Central memory CD8-positive, alpha-beta T cell (primary cell): Measurements from ENCODE around the gene EFNB2.

Experiments used
- ATAC-seq: fragments of 150-1000 bp; cut with Tn5 transposase; replicated peaks from 2 replicates; pipeline ENCODE4 v1.10.0; 2022; ENCODE audit warnings: mild to moderate bottlenecking, moderate FRiP score, moderate number of reproducible peaks; ENCODE audit not compliant: poor library complexity, severe bottlenecking; ENCODE audit errors: extremely low read depth
- DNase-seq, 2 donors: peaks; one replicate each; pipeline ENCODE4 v3.0.0; 2021; ENCODE audit warnings: low spot score in 2 of 2
- H3K27ac Mint-ChIP-seq: one replicate; pipeline ENCODE4 v1.8.0; 2022; ENCODE audit warnings: low read depth, mild to moderate bottlenecking, moderate library complexity, mixed read lengths
- H3K27me3 Mint-ChIP-seq: one replicate; pipeline ENCODE4 v1.8.0; 2022; ENCODE audit warnings: mixed read lengths
- H3K36me3 Mint-ChIP-seq: one replicate; pipeline ENCODE4 v1.8.0; 2022; ENCODE audit warnings: mild to moderate bottlenecking, moderate library complexity, mixed read lengths; ENCODE audit not compliant: insufficient read depth
- H3K4me1 Mint-ChIP-seq: one replicate; pipeline ENCODE4 v1.8.0; 2022; ENCODE audit warnings: mixed read lengths
- H3K4me3 Mint-ChIP-seq: one replicate; pipeline ENCODE4 v1.8.0; 2022; ENCODE audit warnings: mild to moderate bottlenecking, moderate library complexity, mixed read lengths
- H3K9me3 Mint-ChIP-seq: one replicate; pipeline ENCODE4 v1.8.0; 2022; ENCODE audit warnings: mixed read lengths

EFNB2 gene

GRCh38 chr13:106489849-106490568 lies 45.5 kb downstream of the EFNB2 start:
- Mint-ChIP-seq H3K27me3 (peaks cover 83% of the 10 kb centered on the region), H3K9me3 (no peaks in the 10 kb centered on the region), H3K36me3 (no peaks in the 10 kb centered on the region), H3K4me1 (peaks cover 18% of the 10 kb centered on the region), H3K27ac (no peak overlapping the region), H3K4me3 (no peak overlapping the region)
- no peak for DNase-seq
- no peak for ATAC-seq

- H3K9me3 Mint-ChIP-seq = no peaks in the 10 kb centered on the region
- no peak overlapping the region for H3K27ac Mint-ChIP-seq
- peaks cover 85% of the 10 kb centered on the region for H3K27me3 Mint-ChIP-seq
- DNase-seq (no peak), ATAC-seq (no peak)
- no peak overlapping the region for H3K4me3 Mint-ChIP-seq
- peaks cover 18% of the 10 kb centered on the region for H3K4me1 Mint-ChIP-seq
- no peaks in the 10 kb centered on the region for H3K36me3 Mint-ChIP-seq
Measured at GRCh38 chr13:106488686-106489085, 46.8 kb downstream of the EFNB2 start.

GRCh38 chr13:106488076-106488475 lies 47.4 kb downstream of the EFNB2 start:
- Mint-ChIP-seq H3K27me3 (peaks cover 85% of the 10 kb centered on the region), H3K27ac (no peak overlapping the region), H3K4me3 (no peak overlapping the region), H3K36me3 (no peaks in the 10 kb centered on the region), H3K4me1 (peaks cover 18% of the 10 kb centered on the region), H3K9me3 (no peaks in the 10 kb centered on the region)
- no peak for DNase-seq
- no peak for ATAC-seq

GRCh38 chr13:106487129-106487528 lies 48.3 kb downstream of the EFNB2 start:
- Mint-ChIP-seq H3K4me1 (peaks cover 17% of the 10 kb centered on the region), H3K36me3 (no peaks in the 10 kb centered on the region), H3K27me3 (peaks cover 85% of the 10 kb centered on the region), H3K9me3 (peaks cover 5% of the 10 kb centered on the region), H3K4me3 (no peak overlapping the region), H3K27ac (no peak overlapping the region)
- no peak for ATAC-seq
- no peak for DNase-seq

- peaks cover 6% of the 10 kb centered on the region for H3K9me3 Mint-ChIP-seq
- ATAC-seq = no peak
- no peak overlapping the region for H3K4me3 Mint-ChIP-seq
- DNase-seq = no peak
- H3K27ac Mint-ChIP-seq = no peak overlapping the region
- H3K4me1 Mint-ChIP-seq = peaks cover 9% of the 10 kb centered on the region
- peaks cover 81% of the 10 kb centered on the region for H3K27me3 Mint-ChIP-seq
- H3K36me3 Mint-ChIP-seq = no peaks in the 10 kb centered on the region
Measured at GRCh38 chr13:106486287-106486686, 49.2 kb downstream of the EFNB2 start.

GRCh38 chr13:106484537-106485193 lies 50.8 kb downstream of the EFNB2 start:
- peaks cover 81% of the 10 kb centered on the region for H3K27me3 Mint-ChIP-seq

GRCh38 chr13:106484084-106484483 lies 51.4 kb downstream of the EFNB2 start:
- Mint-ChIP-seq H3K27ac (no peak overlapping the region), H3K27me3 (peaks cover 81% of the 10 kb centered on the region), H3K36me3 (no peaks in the 10 kb centered on the region), H3K9me3 (peaks cover 6% of the 10 kb centered on the region), H3K4me1 (no peaks in the 10 kb centered on the region), H3K4me3 (no peak overlapping the region)
- ATAC-seq = no peak
- DNase-seq = no peak

More at GRCh38 chr13:106484537-106485193, 50.8 kb downstream of the EFNB2 start:
- DNase-seq (no peak), ATAC-seq (no peak)
- no peak overlapping the region for H3K4me3 Mint-ChIP-seq
- H3K9me3 Mint-ChIP-seq = peaks cover 6% of the 10 kb centered on the region
- no peaks in the 10 kb centered on the region for H3K36me3 Mint-ChIP-seq
- H3K27ac Mint-ChIP-seq = no peak overlapping the region
- no peaks in the 10 kb centered on the region for H3K4me1 Mint-ChIP-seq

- Mint-ChIP-seq H3K27me3 (peaks cover 73% of the 10 kb centered on the region), H3K4me3 (no peak overlapping the region), H3K36me3 (peaks cover 1% of the 10 kb centered on the region), H3K27ac (no peak overlapping the region), H3K4me1 (no peaks in the 10 kb centered on the region), H3K9me3 (peaks cover 6% of the 10 kb centered on the region)
- ATAC-seq = no peak
- DNase-seq = no peak
Measured at GRCh38 chr13:106481919-106482318, 53.5 kb downstream of the EFNB2 start.

- Mint-ChIP-seq H3K36me3 (peaks cover 1% of the 10 kb centered on the region), H3K27ac (no peak overlapping the region)
- no peak for DNase-seq
Measured at GRCh38 chr13:106480351-106480910, 55.0 kb downstream of the EFNB2 start.

GRCh38 chr13:106479929-106480328 lies 55.5 kb downstream of the EFNB2 start:
- H3K36me3 Mint-ChIP-seq = peaks cover 1% of the 10 kb centered on the region
- H3K27me3 Mint-ChIP-seq = peaks cover 65% of the 10 kb centered on the region
- peaks cover 6% of the 10 kb centered on the region for H3K9me3 Mint-ChIP-seq
- DNase-seq (no peak), ATAC-seq (no peak)
- no peak overlapping the region for H3K27ac Mint-ChIP-seq
- H3K4me1 Mint-ChIP-seq = no peaks in the 10 kb centered on the region
- no peak overlapping the region for H3K4me3 Mint-ChIP-seq

More at GRCh38 chr13:106480351-106480910, 55.0 kb downstream of the EFNB2 start:
- Mint-ChIP-seq H3K27me3 (peaks cover 70% of the 10 kb centered on the region), H3K4me3 (no peak overlapping the region), H3K9me3 (peaks cover 6% of the 10 kb centered on the region), H3K4me1 (no peaks in the 10 kb centered on the region)
- ATAC-seq = no peak

GRCh38 chr13:106478116-106478515 lies 57.3 kb downstream of the EFNB2 start:
- DNase-seq (no peak), ATAC-seq (no peak)
- no peaks in the 10 kb centered on the region for H3K4me1 Mint-ChIP-seq
- H3K4me3 Mint-ChIP-seq = no peak overlapping the region
- H3K27ac Mint-ChIP-seq = no peak overlapping the region
- H3K9me3 Mint-ChIP-seq = peaks cover 6% of the 10 kb centered on the region
- H3K36me3 Mint-ChIP-seq = peaks cover 1% of the 10 kb centered on the region
- H3K27me3 Mint-ChIP-seq = peaks cover 53% of the 10 kb centered on the region

- ATAC-seq = no peak
- H3K9me3 Mint-ChIP-seq = peaks cover 3% of the 10 kb centered on the region
Measured at GRCh38 chr13:106477303-106477702, 58.2 kb downstream of the EFNB2 start.

GRCh38 chr13:106475852-106476251 lies 59.6 kb downstream of the EFNB2 start:
- H3K27ac Mint-ChIP-seq = no peak overlapping the region
- H3K9me3 Mint-ChIP-seq = no peaks in the 10 kb centered on the region
- peaks cover 1% of the 10 kb centered on the region for H3K36me3 Mint-ChIP-seq
- H3K4me3 Mint-ChIP-seq = no peak overlapping the region
- DNase-seq = no peak
- ATAC-seq = no peak
- H3K27me3 Mint-ChIP-seq = peaks cover 58% of the 10 kb centered on the region
- H3K4me1 Mint-ChIP-seq = no peaks in the 10 kb centered on the region

More at GRCh38 chr13:106477303-106477702, 58.2 kb downstream of the EFNB2 start:
- Mint-ChIP-seq H3K36me3 (peaks cover 1% of the 10 kb centered on the region), H3K4me3 (no peak overlapping the region), H3K4me1 (no peaks in the 10 kb centered on the region), H3K27me3 (peaks cover 52% of the 10 kb centered on the region), H3K27ac (no peak overlapping the region)
- DNase-seq = no peak
